Measurements from ENCODE around the gene LEAP2.

- TF ChIP-seq CTCF (conservative IDR thresholded peaks at IDR 0.05; ENCODE audit: low read depth, low read length) (no peak), EZH2phosphoT487 (IDR thresholded peaks at IDR 0.05; ENCODE audit: borderline replicate concordance, low read length) (no peak), EZH2 (IDR thresholded peaks at IDR 0.05; ENCODE audit: low read length, unreplicated experiment) (no peak)
Measured at GRCh38 chr5:132872788-132873118, 715 bp upstream of the LEAP2 start.
